HepG2 (cell line): Measurements from ENCODE around the gene ITIH2. TPM values are rescaled to one million over a fixed set of nuclear protein-coding genes. Genes with fewer than 3 reads are reported as not detected.
A peak's percentile ranks its signal among the peaks of the same experiment; 100 is the strongest.

Experiments used
- ATAC-seq: fragments of 200-7000 bp; cut with Tn5 transposase; 3 replicates; pipeline ENCODE4 v1.9.1; 2020; ENCODE audit warnings: mild to moderate bottlenecking, moderate library complexity
- BruUV-seq: library from RNA; stranded (reverse); fragments of 400-500 nt; replicated peaks from 2 replicates; lab custom pipeline; 2021; lab: Mats Ljungman, UMichigan
- CTCF ChIA-PET: fragments of 300-600 bp; formaldehyde crosslinking; extraction: SDS; loops from one replicate; lab custom pipeline; 2021; ENCODE audit warnings: low total read pairs, inconsistent platforms, low intra/inter-chr PET ratio; lab: Yijun Ruan, JAX
- POLR2A ChIA-PET: fragments of 350-600 bp; sonication (Branson Sonifier 250); formaldehyde crosslinking; loops from one replicate; lab custom pipeline; 2020; ENCODE audit warnings: antibody characterized with exemption, inconsistent platforms; lab: Yijun Ruan, JAX
- DNase-seq: peaks from one replicate; pipeline ENCODE4 v3.0.0-alpha.2; 2015; ENCODE audit warnings: low spot score
- FAIRE-seq: peaks from 3 replicates; lab custom pipeline; 2011; peaks lifted over from hg19 to GRCh38; lab: Jason Lieb, UNC
- H2AFZ ChIP-seq: one replicate; pipeline ENCODE4 v1.6.1; 2011; ENCODE audit warnings: low read length, inconsistent platforms
- H3K27ac ChIP-seq: fragments of 300-600 bp; 3 replicates; pipeline ENCODE4 v1.8.0; 2011; ENCODE audit warnings: mixed run types, mild to moderate bottlenecking, mixed read lengths, low read length, inconsistent platforms; ENCODE audit not compliant: insufficient read depth; ENCODE audit errors: extremely low read length
- H3K27me3 ChIP-seq, 2 experiments: fragments of 200-600 bp in 1 of 2; 2 replicates in 1 of 2; 3 replicates in 1 of 2; pipeline versions ENCODE4 v1.6.0 to v1.8.0; 2011; ENCODE audit warnings: low read length in 2 of 2, mild to moderate bottlenecking in 2 of 2, moderate library complexity in 2 of 2, inconsistent platforms in 1 of 2; ENCODE audit not compliant: insufficient read depth in 2 of 2, control insufficient read depth in 1 of 2
- H3K36me3 ChIP-seq, 2 experiments: fragments of 200-600 bp in 1 of 2; replicated peaks in 1 of 2; 2 replicates in 1 of 2; 3 replicates in 1 of 2; pipeline versions ENCODE4 v1.5.1 to v1.8.0; 2011; ENCODE audit warnings: low read length in 2 of 2, inconsistent platforms in 1 of 2; ENCODE audit not compliant: insufficient read depth in 2 of 2, control insufficient read depth in 1 of 2
- H3K4me1 ChIP-seq: 2 replicates; pipeline ENCODE4 v1.5.1; 2012; ENCODE audit warnings: low read length, inconsistent platforms; ENCODE audit not compliant: insufficient read depth
- H3K4me2 ChIP-seq: 2 replicates; pipeline ENCODE4 v1.6.0; 2011; ENCODE audit warnings: low read depth, low read length, inconsistent platforms
- H3K4me3 ChIP-seq, 3 experiments: fragments of 200-600 bp in 1 of 3; sonication (generic), shearing (Covaris generic) in 1 of 3; replicated peaks in 1 of 3; 2 replicates each; pipeline ENCODE4 v1.5.1; 2011 to 2016; ENCODE audit warnings: low read length in 3 of 3, inconsistent platforms in 2 of 3, low read depth in 2 of 3, mild to moderate bottlenecking in 2 of 3, control low read depth in 1 of 3, mixed read lengths in 1 of 3; ENCODE audit not compliant: insufficient read depth in 1 of 3
- H3K79me2 ChIP-seq: one replicate; pipeline ENCODE4 v1.6.1; 2011; ENCODE audit warnings: low read length, inconsistent platforms; ENCODE audit not compliant: insufficient read depth
- H3K9ac ChIP-seq: 2 replicates; pipeline ENCODE4 v1.6.0; 2011; ENCODE audit warnings: mild to moderate bottlenecking, low read depth, low read length, inconsistent platforms; ENCODE audit not compliant: insufficient read depth
- H3K9me3 ChIP-seq: 2 replicates; pipeline ENCODE4 v1.5.1; 2012; ENCODE audit warnings: mild to moderate bottlenecking, low read length
- H4K20me1 ChIP-seq: 2 replicates; pipeline ENCODE4 v1.6.0; 2011; ENCODE audit warnings: inconsistent platforms, mild to moderate bottlenecking, low read length, moderate library complexity; ENCODE audit not compliant: insufficient read depth
- HNF4G ChIP-seq, 2 experiments: sonication (generic) in 1 of 2; formaldehyde crosslinking in 1 of 2; IDR thresholded peaks; 2 replicates each; pipeline versions ENCODE4 v1.4.0 to v1.6.1; 2011 to 2020; ENCODE audit warnings: borderline replicate concordance in 2 of 2, low read depth in 2 of 2, mild to moderate bottlenecking in 2 of 2, low read length in 1 of 2, missing genetic modification reagents in 1 of 2, moderate library complexity in 1 of 2
- IKZF4 ChIP-seq: sonication (generic); formaldehyde crosslinking; IDR thresholded peaks from 2 replicates; pipeline ENCODE4 v1.5.1; 2020; ENCODE audit warnings: borderline replicate concordance, mild to moderate bottlenecking, low read depth, missing genetic modification reagents; ENCODE audit errors: not compliant biosample characterization
- NRL ChIP-seq: sonication (generic); formaldehyde crosslinking; IDR thresholded peaks from 2 replicates; pipeline ENCODE4 v1.5.0; 2020; ENCODE audit warnings: missing genetic modification reagents, mild to moderate bottlenecking, moderate library complexity, borderline replicate concordance
- POLR2G ChIP-seq: fragments of 200-400 bp; formaldehyde crosslinking; IDR thresholded peaks from 2 replicates; pipeline ENCODE4 v1.6.1; 2018; ENCODE audit warnings: mild to moderate bottlenecking, low read depth, low read length, moderate library complexity
- TGIF2 ChIP-seq: IDR thresholded peaks from 2 replicates; pipeline ENCODE4 v1.6.1; 2016; ENCODE audit warnings: control low read depth, missing compliant biosample characterization
- YEATS4 ChIP-seq: sonication (generic); formaldehyde crosslinking; IDR thresholded peaks from 2 replicates; pipeline ENCODE4 v1.4.0; 2020; ENCODE audit warnings: missing genetic modification reagents, borderline replicate concordance
- ZNF180 ChIP-seq: sonication (generic); formaldehyde crosslinking; IDR thresholded peaks from 2 replicates; pipeline ENCODE4 v1.4.0; 2020; ENCODE audit warnings: low read depth, missing genetic modification reagents, borderline replicate concordance
- ZNF382 ChIP-seq: sonication (generic); formaldehyde crosslinking; IDR thresholded peaks from 2 replicates; pipeline ENCODE4 v1.5.0; 2020; ENCODE audit warnings: missing genetic modification reagents, mild to moderate bottlenecking, borderline replicate concordance
- ZNF780A ChIP-seq: sonication (generic); formaldehyde crosslinking; IDR thresholded peaks from 2 replicates; pipeline ENCODE4 v1.8.0; 2022; ENCODE audit warnings: mild to moderate bottlenecking, missing genetic modification reagents, moderate library complexity
- WGBS: methylation state at CpG from one replicate; pipeline ENCODE4 v1.1.6; 2017; ENCODE audit warnings: low lambda C conversion rate; 5-methylcytosine and 5-hydroxymethylcytosine counted together
- in situ Hi-C: cut with HindIII; loops from 2 replicates; pipeline ENCODE4 v1.10.0; 2017; ENCODE audit warnings: low pct_unique_long_range_greater_than_20kb; ENCODE audit not compliant: extremely low pct_ligation_motif_present
- intact Hi-C: fragments of 100-400 bp; cut with micrococcal nuclease; formaldehyde crosslinking; loops from one replicate; pipeline ENCODE4 v1.10.0; 2022; ENCODE audit not compliant: unreplicated experiment
- polyA plus RNA-seq, 8 experiments: library from polyadenylated mRNA; depleted of rRNA in 3 of 8; stranded (reverse) in 7 of 8; unstranded in 1 of 8; fragments of >200 nt; fragmentation: Illumina TruSeq in 4 of 8; extraction: Trizol in 4 of 8; gene quantifications; 2 replicates each; pipeline versions ENCODE4 v1.2.1 to v1.2.3, GENCODE V29; 2011 to 2016; ENCODE audit warnings: low read depth in 4 of 8, missing spikeins in 1 of 8, mixed read lengths in 1 of 8; ENCODE audit not compliant: insufficient read depth in 1 of 8
- total RNA-seq, 5 experiments: library from RNA; depleted of rRNA; stranded (reverse); fragments of >200 nt; fragmentation: Illumina TruSeq; extraction: Trizol; gene quantifications; 2 replicates each; pipeline ENCODE4 v1.2.3, GENCODE V29; 2016; ENCODE audit warnings: low read depth in 1 of 5
- TF ChIP-seq, protein P1 (sequence below): sonication (generic); formaldehyde crosslinking; IDR thresholded peaks from 2 replicates; pipeline ENCODE4 v1.8.0; 2023; ENCODE audit warnings: mild to moderate bottlenecking, missing genetic modification reagents
- TF ChIP-seq, protein P2 (sequence below): IDR thresholded peaks from 2 replicates; pipeline ENCODE4 v1.6.1; 2012; ENCODE audit warnings: low read depth, low read length, improper control_type of control experiment
- TF ChIP-seq, protein P3 (sequence below): sonication (generic); formaldehyde crosslinking; IDR thresholded peaks from 2 replicates; pipeline ENCODE4 v1.5.0; 2020; ENCODE audit warnings: missing genetic modification reagents
- TF ChIP-seq, protein P4 (sequence below): sonication (generic); formaldehyde crosslinking; IDR thresholded peaks from 2 replicates; pipeline ENCODE4 v1.5.1; 2020; ENCODE audit warnings: mild to moderate bottlenecking, missing genetic modification reagents, moderate library complexity
- TF ChIP-seq, protein P5 (sequence below): sonication (generic); formaldehyde crosslinking; IDR thresholded peaks from 2 replicates; pipeline ENCODE4 v1.4.0; 2020; ENCODE audit warnings: mild to moderate bottlenecking, missing genetic modification reagents

The ITIH2 gene
- total and polyA plus RNA-seq, 2 of the 13 experiments (the other 11 are each of a cell fraction or from before 2014, with no cell fraction given): 1,197 to 1,427 TPM

DNA sequence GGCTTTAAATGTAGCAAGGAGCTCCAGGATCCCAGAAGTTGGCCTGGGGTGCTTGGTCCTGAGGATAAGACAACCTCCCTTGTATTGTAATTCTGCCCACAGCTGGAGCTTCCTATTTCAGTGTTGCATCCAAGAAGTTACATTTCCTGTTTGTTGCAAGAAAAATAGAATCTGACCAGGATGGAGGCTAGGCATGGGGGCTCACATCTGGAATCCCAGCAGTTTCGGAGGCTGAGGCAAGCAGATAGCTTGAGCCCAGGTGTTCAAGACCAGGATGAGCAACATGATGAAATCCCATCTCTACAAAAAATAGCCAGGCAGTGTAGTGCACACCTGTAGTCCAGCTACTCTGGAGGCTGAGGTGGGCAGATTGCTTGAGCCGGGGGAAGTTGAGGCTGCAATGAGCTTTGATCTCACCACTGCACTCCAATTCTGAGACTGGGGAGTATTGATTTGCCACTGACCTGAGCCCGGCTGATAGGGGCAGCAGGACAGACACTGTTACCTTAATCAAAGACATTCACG lies 766 bp upstream of the ITIH2 start:
- Histone ChIP-seq H4K20me1 (no peaks in the 10 kb centered on the region), H3K79me2 (peaks cover 40% of the 10 kb centered on the region), H3K4me3 (peak overlapping the region; percentile 53 to 81 (median 75); a peak in 5 of 6 replicates), H3K36me3 (peaks cover 0 to 9% of the 10 kb centered on the region in 2 experiments; a peak in 2 of 5 replicates), H3K9ac (peak overlapping the region; percentile 93), H2AFZ (no peak overlapping the region), H3K27me3 (no peaks in the 10 kb centered on the region), H3K9me3 (no peaks in the 10 kb centered on the region), H3K4me1 (peaks cover 78% of the 10 kb centered on the region), H3K4me2 (peak overlapping the region; percentile 79), H3K27ac (peak overlapping the region; percentile 98)
- POLR2A ChIA-PET: interaction anchor here (1.0 to 10.9 kb wide), 16 partner anchors 9 to 176 kb away, joined by 4 to 359 read pairs (median 9); partner anchors contain the start of genes ATP5F1C and KIN
- BruUV-seq: TSS peak; percentile 82
- in situ Hi-C loops (no loop called here), intact Hi-C loops (loop anchor here (10.0 kb wide), 1 partner anchor 92 kb away; no protein-coding TSS in a partner anchor)
- 22% methylated on average over 4 of the region's 4 CpGs for WGBS
- CTCF ChIA-PET: interaction anchor here (1.0 kb wide), 1 partner anchor 15 kb away, joined by 5 read pairs; no protein-coding TSS in a partner anchor
- peak; percentile 18 for DNase-seq
- FAIRE-seq: no peak
- no peak for ATAC-seq
- TF ChIP-seq, protein P1, sequence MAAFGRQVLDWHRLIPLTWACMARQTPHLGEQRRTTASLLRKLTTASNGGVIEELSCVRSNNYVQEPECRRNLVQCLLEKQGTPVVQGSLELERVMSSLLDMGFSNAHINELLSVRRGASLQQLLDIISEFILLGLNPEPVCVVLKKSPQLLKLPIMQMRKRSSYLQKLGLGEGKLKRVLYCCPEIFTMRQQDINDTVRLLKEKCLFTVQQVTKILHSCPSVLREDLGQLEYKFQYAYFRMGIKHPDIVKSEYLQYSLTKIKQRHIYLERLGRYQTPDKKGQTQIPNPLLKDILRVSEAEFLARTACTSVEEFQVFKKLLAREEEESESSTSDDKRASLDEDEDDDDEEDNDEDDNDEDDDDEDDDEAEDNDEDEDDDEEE (CRISPR knock-in tag): 0 out of 2 replicates have a peak, but pooled peaks have one; percentile 20
- TF ChIP-seq IKZF4 (CRISPR knock-in tag) (no peak), HNF4G (IDR thresholded peaks at IDR 0.05; ENCODE audit: borderline replicate concordance, low read depth, low read length) (peak; percentile 35; the same call in 1 of the 2 replicates), HNF4G (CRISPR knock-in tag; IDR thresholded peaks at IDR 0.05; ENCODE audit: borderline replicate concordance, low read depth) (no peak), POLR2G (peak; percentile 40; the same call in 1 of the 2 replicates), TGIF2 (CRISPR knock-in tag) (no peak), NRL (CRISPR knock-in tag) (no peak), ZNF780A (no peak), ZNF382 (CRISPR knock-in tag) (no peak), ZNF180 (no peak), YEATS4 (CRISPR knock-in tag) (0 out of 2 replicates have a peak, but pooled peaks have one; percentile 13)
- TF ChIP-seq, protein P2, sequence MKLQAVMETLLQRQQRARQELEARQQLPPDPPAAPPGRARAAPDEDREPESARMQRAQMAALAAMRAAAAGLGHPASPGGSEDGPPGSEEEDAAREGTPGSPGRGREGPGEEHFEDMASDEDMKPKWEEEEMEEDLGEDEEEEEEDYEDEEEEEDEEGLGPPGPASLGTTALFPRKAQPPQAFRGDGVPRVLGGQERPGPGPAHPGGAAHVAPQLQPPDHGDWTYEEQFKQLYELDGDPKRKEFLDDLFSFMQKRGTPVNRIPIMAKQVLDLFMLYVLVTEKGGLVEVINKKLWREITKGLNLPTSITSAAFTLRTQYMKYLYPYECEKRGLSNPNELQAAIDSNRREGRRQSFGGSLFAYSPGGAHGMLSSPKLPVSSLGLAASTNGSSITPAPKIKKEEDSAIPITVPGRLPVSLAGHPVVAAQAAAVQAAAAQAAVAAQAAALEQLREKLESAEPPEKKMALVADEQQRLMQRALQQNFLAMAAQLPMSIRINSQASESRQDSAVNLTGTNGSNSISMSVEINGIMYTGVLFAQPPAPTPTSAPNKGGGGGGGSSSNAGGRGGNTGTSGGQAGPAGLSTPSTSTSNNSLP: peak; percentile 27; the same call in 1 of the 2 replicates
- TF ChIP-seq, protein P3, sequence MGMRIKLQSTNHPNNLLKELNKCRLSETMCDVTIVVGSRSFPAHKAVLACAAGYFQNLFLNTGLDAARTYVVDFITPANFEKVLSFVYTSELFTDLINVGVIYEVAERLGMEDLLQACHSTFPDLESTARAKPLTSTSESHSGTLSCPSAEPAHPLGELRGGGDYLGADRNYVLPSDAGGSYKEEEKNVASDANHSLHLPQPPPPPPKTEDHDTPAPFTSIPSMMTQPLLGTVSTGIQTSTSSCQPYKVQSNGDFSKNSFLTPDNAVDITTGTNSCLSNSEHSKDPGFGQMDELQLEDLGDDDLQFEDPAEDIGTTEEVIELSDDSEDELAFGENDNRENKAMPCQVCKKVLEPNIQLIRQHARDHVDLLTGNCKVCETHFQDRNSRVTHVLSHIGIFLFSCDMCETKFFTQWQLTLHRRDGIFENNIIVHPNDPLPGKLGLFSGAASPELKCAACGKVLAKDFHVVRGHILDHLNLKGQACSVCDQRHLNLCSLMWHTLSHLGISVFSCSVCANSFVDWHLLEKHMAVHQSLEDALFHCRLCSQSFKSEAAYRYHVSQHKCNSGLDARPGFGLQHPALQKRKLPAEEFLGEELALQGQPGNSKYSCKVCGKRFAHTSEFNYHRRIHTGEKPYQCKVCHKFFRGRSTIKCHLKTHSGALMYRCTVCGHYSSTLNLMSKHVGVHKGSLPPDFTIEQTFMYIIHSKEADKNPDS: no peak
- TF ChIP-seq, protein P4, sequence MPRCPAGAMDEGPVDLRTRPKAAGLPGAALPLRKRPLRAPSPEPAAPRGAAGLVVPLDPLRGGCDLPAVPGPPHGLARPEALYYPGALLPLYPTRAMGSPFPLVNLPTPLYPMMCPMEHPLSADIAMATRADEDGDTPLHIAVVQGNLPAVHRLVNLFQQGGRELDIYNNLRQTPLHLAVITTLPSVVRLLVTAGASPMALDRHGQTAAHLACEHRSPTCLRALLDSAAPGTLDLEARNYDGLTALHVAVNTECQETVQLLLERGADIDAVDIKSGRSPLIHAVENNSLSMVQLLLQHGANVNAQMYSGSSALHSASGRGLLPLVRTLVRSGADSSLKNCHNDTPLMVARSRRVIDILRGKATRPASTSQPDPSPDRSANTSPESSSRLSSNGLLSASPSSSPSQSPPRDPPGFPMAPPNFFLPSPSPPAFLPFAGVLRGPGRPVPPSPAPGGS (CRISPR knock-in tag): no peak
- TF ChIP-seq, protein P5, sequence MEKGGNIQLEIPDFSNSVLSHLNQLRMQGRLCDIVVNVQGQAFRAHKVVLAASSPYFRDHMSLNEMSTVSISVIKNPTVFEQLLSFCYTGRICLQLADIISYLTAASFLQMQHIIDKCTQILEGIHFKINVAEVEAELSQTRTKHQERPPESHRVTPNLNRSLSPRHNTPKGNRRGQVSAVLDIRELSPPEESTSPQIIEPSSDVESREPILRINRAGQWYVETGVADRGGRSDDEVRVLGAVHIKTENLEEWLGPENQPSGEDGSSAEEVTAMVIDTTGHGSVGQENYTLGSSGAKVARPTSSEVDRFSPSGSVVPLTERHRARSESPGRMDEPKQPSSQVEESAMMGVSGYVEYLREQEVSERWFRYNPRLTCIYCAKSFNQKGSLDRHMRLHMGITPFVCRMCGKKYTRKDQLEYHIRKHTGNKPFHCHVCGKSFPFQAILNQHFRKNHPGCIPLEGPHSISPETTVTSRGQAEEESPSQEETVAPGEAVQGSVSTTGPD: no peak
